ENCODE data around the gene PTPRB. TPM values are rescaled to one million over a fixed set of nuclear protein-coding genes. Genes with fewer than 3 reads are reported as not detected.

PTPRB gene
- total and polyA plus RNA-seq, 2 of the 8 experiments (the other 6 are each of a cell fraction or from before 2014, with no cell fraction given), result 0.36 to 0.58 TPM

- Histone ChIP-seq H4K5ac (ENCODE audit: insufficient read length, low read depth, low read length) (no peak overlapping the region), H3K4me3 (ENCODE audit: extremely low read depth in 1 of 4, insufficient read depth in 2 of 4, low read depth in 3 of 4, low read length in 4 of 4) (no peak overlapping the region), H3K4ac (replicated peaks; ENCODE audit: insufficient read length, low read depth, low read length) (no peak overlapping the region), H2BK15ac (ENCODE audit: low read length) (no peak overlapping the region), H2AK5ac (ENCODE audit: low read depth, low read length) (no peak overlapping the region), H2BK20ac (ENCODE audit: low read length) (no peak overlapping the region), H3K56ac (replicated peaks; ENCODE audit: insufficient read length, low read depth, low read length) (no peak overlapping the region), H4K91ac (replicated peaks; ENCODE audit: insufficient read length, low read length) (no peak overlapping the region), H3K14ac (ENCODE audit: insufficient read length) (no peak overlapping the region), H3K23me2 (ENCODE audit: low read depth, low read length) (no peaks in the 10 kb centered on the region; the same call in 1 of the 2 replicates), H3K4me1 (replicated peaks in 1 of 4; ENCODE audit: control insufficient read depth in 3 of 4, insufficient read depth in 4 of 4, low read length in 3 of 4) (no peaks in the 10 kb centered on the region), H4K20me1 (replicated peaks in 1 of 2; ENCODE audit: control insufficient read depth in 1 of 2, insufficient read depth in 2 of 2, low read length in 2 of 2) (no peaks in the 10 kb centered on the region), H3K36me3 (ENCODE audit: control insufficient read depth in 2 of 4, insufficient read depth in 4 of 4, low read length in 3 of 4) (no peaks in the 10 kb centered on the region), H3K23ac (ENCODE audit: insufficient read length) (no peak overlapping the region), H4K8ac (ENCODE audit: extremely low read depth, insufficient read depth, low read length) (no peak overlapping the region), H2BK120ac (replicated peaks; ENCODE audit: low read depth, low read length) (no peak overlapping the region), H3K9me3 (ENCODE audit: insufficient read depth in 2 of 2, low read depth in 1 of 2, low read length in 1 of 2) (no peaks in the 10 kb centered on the region), H2BK12ac (ENCODE audit: low read depth, low read length) (no peak overlapping the region), H3K79me2 (ENCODE audit: control insufficient read depth in 1 of 2, insufficient read depth in 2 of 2, low read length in 2 of 2) (no peaks in the 10 kb centered on the region), H3K27ac (ENCODE audit: low read depth, low read length) (no peak overlapping the region), H2AFZ (ENCODE audit: low read length) (no peak overlapping the region), H3K27me3 (replicated peaks in 1 of 4; ENCODE audit: control insufficient read depth in 3 of 4, extremely low read depth in 1 of 4, insufficient read depth in 3 of 4, low read length in 3 of 4) (peaks cover 0 to 1% (median 0%) of the 10 kb centered on the region in 4 experiments; a peak in 1 of 7 replicates), H3K9ac (replicated peaks in 1 of 4; ENCODE audit: extremely low read depth in 1 of 4, low read depth in 3 of 4, low read length in 3 of 4) (no peak overlapping the region), H2BK5ac (ENCODE audit: low read depth, low read length) (no peak overlapping the region), H3K18ac (ENCODE audit: extremely low read depth, low read length) (no peak overlapping the region), H3K79me1 (ENCODE audit: low read depth, low read length) (no peaks in the 10 kb centered on the region), H3K4me2 (ENCODE audit: insufficient read depth in 1 of 2, low read depth in 2 of 2, low read length in 2 of 2) (no peak overlapping the region)
- no peak for DNase-seq (ENCODE audit: low read depth in 1 of 2, low spot score in 2 of 2)
- ChIA-PET CTCF (ENCODE audit: partially characterized antibody) (no interaction called here), POLR2A (ENCODE audit: partially characterized antibody) (no interaction called here)
- FAIRE-seq, result no peak
- 88% methylated on average over 3 of the region's 3 CpGs; no CpG with 5 or more reads in 1 of the 2 experiments for WGBS, 2 experiments (ENCODE audit: extremely low coverage in 1 of 2, insufficient coverage in 1 of 2, insufficient read length in 1 of 2, insufficient replicate concordance in 2 of 2, low coverage in 1 of 2, low lambda C conversion rate in 2 of 2, missing lambda C conversion rate in 1 of 2)
- TF ChIP-seq RBBP5 (IDR thresholded peaks at IDR 0.05; ENCODE audit: borderline replicate concordance, low read depth, low read length) (no peak), CTBP2 (IDR thresholded peaks at IDR 0.05; ENCODE audit: borderline replicate concordance, insufficient read depth, insufficient read length, low read length) (no peak), TAF1 (IDR thresholded peaks at IDR 0.05; ENCODE audit: low read depth, low read length) (no peak), ATF3 (IDR thresholded peaks at IDR 0.05; ENCODE audit: insufficient read depth, low read depth, low read length) (no peak), POLR2A (IDR thresholded peaks at IDR 0.05; ENCODE audit: control extremely low read depth in 1 of 2, low read depth in 2 of 2, low read length in 2 of 2) (no peak), SUZ12 (IDR thresholded peaks at IDR 0.05; ENCODE audit: low read length) (no peak), SIX5 (IDR thresholded peaks at IDR 0.05; ENCODE audit: low read depth, low read length) (no peak)
Measured at GRCh38 chr12:70529647-70530046, 107.6 kb downstream of the PTPRB start.

Data from H1 (cell line).